Left lung (tissue), 10 donors: ENCODE data around the gene SCLT1. TPM values are rescaled to one million over a fixed set of nuclear protein-coding genes. Genes with fewer than 3 reads are reported as not detected.

ENCODE experiments used
- ATAC-seq: fragments of 200-7000 bp; cut with Tn5 transposase; one replicate; pipeline ENCODE4 v1.9.1; 2020; ENCODE audit warnings: moderate library complexity
- DNase-seq, 4 donors: peaks; one replicate each; pipeline ENCODE4 v3.0.0-alpha.2; 2013 to 2020
- H3K27ac ChIP-seq, 2 donors: fragments of 200-600 bp; sonication (generic) in 1 of 2; one replicate each; pipeline versions ENCODE4 v1.5.0 to v1.8.0; 2020 to 2021
- H3K27me3 ChIP-seq, 2 donors: fragments of 200-600 bp; sonication (generic) in 1 of 2; one replicate each; pipeline versions ENCODE4 v1.5.0 to v1.8.0; 2020 to 2021
- H3K36me3 ChIP-seq, 2 donors: fragments of 200-600 bp; sonication (generic) in 1 of 2; one replicate each; pipeline versions ENCODE4 v1.5.0 to v1.8.0; 2020 to 2021
- H3K4me1 ChIP-seq, 2 donors: fragments of 200-600 bp; one replicate each; pipeline ENCODE4 v1.8.0; 2021
- H3K4me3 ChIP-seq, 2 donors: fragments of 200-600 bp; sonication (generic) in 1 of 2; one replicate each; pipeline versions ENCODE4 v1.5.0 to v1.8.0; 2020 to 2021; ENCODE audit warnings: mild to moderate bottlenecking in 1 of 2
- H3K9me3 ChIP-seq, 2 donors: fragments of 200-600 bp; sonication (generic) in 1 of 2; one replicate each; pipeline versions ENCODE4 v1.5.0 to v1.8.0; 2020 to 2021
- CTCF ChIP-seq, 2 donors: fragments of 200-600 bp; sonication (generic) in 1 of 2; IDR thresholded peaks; one replicate each; pipeline versions ENCODE4 v1.5.0 to v1.8.0; 2021; ENCODE audit warnings: antibody characterized with exemption in 2 of 2
- intact Hi-C, 2 donors: fragments of 100-400 bp; cut with DNase I; formaldehyde crosslinking; loops; one replicate each; pipeline versions ENCODE4 v1.11.2 to v1.14.2; 2022
- polyA plus RNA-seq, 6 donors: library from polyadenylated mRNA; unstranded; fragments of 120-200 nt; gene quantifications; one replicate each; pipeline ENCODE4 v1.2.1, GENCODE V29; 2013; ENCODE audit not compliant: insufficient read length in 6 of 6
- total RNA-seq, 2 donors: library from RNA; stranded (reverse); fragmentation: NEBNext Ultra II Directional; extraction: Animal tissue kit (Norgen Biotek cat#: 25700); gene quantifications; one replicate each; pipeline ENCODE4 v1.2.1, GENCODE V29; 2021
- donor health status: DM: no; HTN: yes; CAD: no.
- donor health status: DM: no; HTN: no; CAD: no.

SCLT1 gene
- total and polyA plus RNA-seq, 8 donors, result 12.4 to 24.1 (median 17.6) TPM

DNA sequence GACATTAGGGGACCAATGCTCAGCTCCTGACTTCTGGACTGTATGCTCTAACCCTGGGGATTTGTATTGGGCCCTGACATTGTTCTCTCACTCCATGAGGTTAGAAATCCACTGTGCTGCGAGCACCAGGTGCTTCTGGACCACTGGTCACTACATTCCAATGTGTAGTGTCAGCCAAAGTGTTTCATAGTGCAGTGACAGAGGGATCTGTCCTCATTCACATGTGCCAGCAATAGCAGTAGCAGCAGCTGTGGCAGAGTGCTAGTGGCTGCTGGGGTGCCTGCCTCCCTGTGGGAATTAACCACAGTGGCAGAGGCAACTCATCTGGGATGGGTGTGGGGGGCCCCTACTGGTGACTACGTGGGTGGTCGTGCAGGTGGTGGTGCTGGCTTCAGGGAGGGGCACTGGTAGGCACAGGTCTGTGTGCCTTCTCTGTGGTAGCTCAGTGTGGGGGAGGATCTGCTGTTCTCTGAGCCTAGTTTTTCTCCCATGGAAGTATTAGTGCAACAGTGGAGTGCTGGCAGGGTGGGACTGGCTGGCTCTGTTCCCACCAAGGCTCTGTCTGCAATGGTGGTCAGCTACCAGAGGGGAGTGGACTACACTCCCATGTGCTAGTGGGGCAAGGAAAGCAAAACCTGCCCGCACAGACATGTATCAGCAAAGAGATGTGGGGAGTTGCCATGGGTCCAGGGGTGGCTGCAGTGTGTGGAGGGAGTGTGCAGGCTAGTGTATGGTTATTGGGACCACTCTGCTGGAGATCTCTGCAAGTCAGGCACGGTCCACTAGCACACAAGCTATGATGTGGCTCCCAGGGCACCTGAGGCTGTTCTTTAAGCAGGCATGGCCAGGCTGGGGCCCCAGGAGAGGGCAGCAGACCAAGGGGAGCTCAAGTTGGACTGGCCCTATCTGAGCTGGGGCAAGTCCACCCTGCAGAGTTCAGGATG is 78.5 kb downstream of the SCLT1 start:
- Histone ChIP-seq H3K4me1 (no peaks in the 10 kb centered on the region), H3K9me3 (peaks cover 0 to 39% of the 10 kb centered on the region in 2 donors), H3K27ac (no peak overlapping the region), H3K36me3 (peaks cover 0 to 14% of the 10 kb centered on the region in 2 donors), H3K4me3 (no peak overlapping the region), H3K27me3 (no peaks in the 10 kb centered on the region)
- no peak for TF ChIP-seq CTCF (IDR thresholded peaks at IDR 0.05)
- DNase-seq (no peak), ATAC-seq (no peak)
- intact Hi-C loops, result no loop called here

DNA sequence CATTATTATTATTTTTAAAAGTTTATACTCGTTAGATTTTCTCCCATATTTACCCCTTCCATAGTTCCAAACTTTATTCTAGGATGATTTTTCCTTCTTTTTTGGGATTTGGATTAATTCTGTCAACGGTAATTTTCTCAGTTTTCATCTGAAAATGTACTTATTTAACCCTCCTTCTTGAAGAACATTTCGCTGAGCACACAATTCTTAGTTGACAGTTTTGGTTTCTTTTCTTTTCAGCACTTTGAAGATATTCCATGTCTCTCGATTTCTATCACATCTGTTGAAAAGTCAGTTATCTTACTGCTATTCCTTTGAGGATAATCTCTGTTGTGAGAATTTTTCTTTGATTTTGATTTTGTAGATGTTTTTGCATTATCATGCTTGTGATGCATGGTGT is 85.2 kb downstream of the SCLT1 start:
- Histone ChIP-seq H3K4me3 (no peak overlapping the region), H3K9me3 (peaks cover 0 to 67% of the 10 kb centered on the region in 2 donors), H3K4me1 (no peaks in the 10 kb centered on the region), H3K27ac (no peak overlapping the region), H3K36me3 (no peaks in the 10 kb centered on the region), H3K27me3 (no peaks in the 10 kb centered on the region)
- intact Hi-C loops, result no loop called here
- no peak for DNase-seq
- TF ChIP-seq CTCF (IDR thresholded peaks at IDR 0.05), result no peak
- no peak for ATAC-seq

- H3K27ac ChIP-seq, result no peak overlapping the region
- DNase-seq, result no peak
These were observed 106.4 kb downstream of the SCLT1 start for GRCh38 chr4:128986908-128987307.

GRCh38 chr4:128986019-128986418 is 107.3 kb downstream of the SCLT1 start:
- intact Hi-C loops, result no loop called here

More at GRCh38 chr4:128986908-128987307, 106.4 kb downstream of the SCLT1 start:
- no peak for TF ChIP-seq CTCF (IDR thresholded peaks at IDR 0.05)
- no peaks in the 10 kb centered on the region for H3K4me1 ChIP-seq
- intact Hi-C loops, result no loop called here
- no peak overlapping the region for H3K4me3 ChIP-seq
- no peaks in the 10 kb centered on the region for H3K27me3 ChIP-seq
- peaks cover 0 to 29% of the 10 kb centered on the region in 2 donors for H3K36me3 ChIP-seq
- no peak for ATAC-seq
- H3K9me3 ChIP-seq, result peaks cover 0 to 5% of the 10 kb centered on the region in 2 donors

More at GRCh38 chr4:128986019-128986418, 107.3 kb downstream of the SCLT1 start:
- no peak overlapping the region for H3K27ac ChIP-seq
- H3K27me3 ChIP-seq, result no peaks in the 10 kb centered on the region
- no peak for ATAC-seq
- no peak overlapping the region for H3K4me3 ChIP-seq
- H3K4me1 ChIP-seq, result no peaks in the 10 kb centered on the region
- DNase-seq, result no peak
- peaks cover 0 to 29% of the 10 kb centered on the region in 2 donors for H3K36me3 ChIP-seq
- no peak for TF ChIP-seq CTCF (IDR thresholded peaks at IDR 0.05)
- peaks cover 0 to 5% of the 10 kb centered on the region in 2 donors for H3K9me3 ChIP-seq
